ENCODE results near the gene SH2B3. TPM values are rescaled to one million over a fixed set of nuclear protein-coding genes. Genes with fewer than 3 reads are reported as not detected.

SH2B3 gene
- total and polyA plus RNA-seq, 7 experiments from 2014 or later = 3.5 to 71.4 (median 19.7) TPM

Other genes with a start within 250 kb of the SH2B3 start
- gene PHETA1, start 36.8 kb upstream of the SH2B3 start, total RNA-seq = 1 to 10 TPM; 1.2 to 6.8 (median 5.4) TPM
- under 1 TPM; 0.65 to 0.91 TPM for gene PHETA1, start 36.8 kb upstream of the SH2B3 start, polyA plus RNA-seq
- gene ATXN2, start 193.4 kb downstream of the SH2B3 start, total RNA-seq = 10 to 100 TPM; 39.7 to 71.9 (median 52.8) TPM
- gene ATXN2, start 193.4 kb downstream of the SH2B3 start, polyA plus RNA-seq = 10 to 100 TPM; 23.9 to 32.2 TPM